HG02623 (cell line): Measurements from ENCODE around the gene SNTG2.

ENCODE experiments used
- ATAC-seq: cut with Tn5 transposase; IDR thresholded peaks from one replicate; pipeline ENCODE4 v1.9.1; 2021; ENCODE audit warnings: moderate library complexity; ENCODE audit not compliant: unreplicated experiment

The SNTG2 gene

GRCh38 chr2:1046067-1046466, 95.4 kb downstream of the SNTG2 start:
- ATAC-seq, result no peak

GRCh38 chr2:1047485-1047884, 96.8 kb downstream of the SNTG2 start:
- no peak for ATAC-seq

- ATAC-seq, result no peak
These were observed 99.0 kb downstream of the SNTG2 start for GRCh38 chr2:1049691-1050090.

GRCh38 chr2:1051075-1051474, 100.4 kb downstream of the SNTG2 start:
- ATAC-seq, result no peak

GRCh38 chr2:1052771-1053191, 102.1 kb downstream of the SNTG2 start:
- ATAC-seq, result no peak

- ATAC-seq, result no peak
These were observed 103.1 kb downstream of the SNTG2 start for GRCh38 chr2:1053786-1054185.

GRCh38 chr2:1054399-1054798, 103.8 kb downstream of the SNTG2 start:
- no peak for ATAC-seq

- ATAC-seq, result no peak
These were observed 104.5 kb downstream of the SNTG2 start for GRCh38 chr2:1055014-1055595.

GRCh38 chr2:1060372-1060771, 109.7 kb downstream of the SNTG2 start:
- no peak for ATAC-seq

- ATAC-seq, result no peak
These were observed 110.3 kb downstream of the SNTG2 start for GRCh38 chr2:1060987-1061386.

- ATAC-seq, result no peak
These were observed 117.6 kb downstream of the SNTG2 start for GRCh38 chr2:1068241-1068640.

- ATAC-seq, result no peak
These were observed 118.2 kb downstream of the SNTG2 start for GRCh38 chr2:1068822-1069221.

GRCh38 chr2:1069847-1070246, 119.2 kb downstream of the SNTG2 start:
- ATAC-seq, result no peak

- no peak for ATAC-seq
These were observed 120.0 kb downstream of the SNTG2 start for GRCh38 chr2:1070601-1071000.

GRCh38 chr2:1071650-1072049, 121.0 kb downstream of the SNTG2 start:
- ATAC-seq, result no peak

GRCh38 chr2:1072250-1072649, 121.6 kb downstream of the SNTG2 start:
- no peak for ATAC-seq

GRCh38 chr2:1077911-1078310, 127.3 kb downstream of the SNTG2 start:
- ATAC-seq, result no peak

- no peak for ATAC-seq
These were observed 127.7 kb downstream of the SNTG2 start for GRCh38 chr2:1078326-1078725.

- no peak for ATAC-seq
These were observed 129.5 kb downstream of the SNTG2 start for GRCh38 chr2:1079873-1080799.

GRCh38 chr2:1081451-1082225, 131.0 kb downstream of the SNTG2 start:
- no peak for ATAC-seq

GRCh38 chr2:1082456-1083205, 132.0 kb downstream of the SNTG2 start:
- ATAC-seq, result no peak
